ENCODE data around the gene SIK2. TPM values are rescaled to one million over a fixed set of nuclear protein-coding genes. Genes with fewer than 3 reads are reported as not detected.

Gene SIK2
- total RNA-seq, 1 experiment from 2014 or later, result 9.0 TPM

- Histone ChIP-seq H3K36me3 (ENCODE audit: low read depth, low read length) (no peaks in the 10 kb centered on the region; the same call in 1 of the 2 replicates), H3K9ac (ENCODE audit: low read length) (no peak overlapping the region), H3K9me2 (replicated peaks; ENCODE audit: low read length) (no peaks in the 10 kb centered on the region), H3K4me1 (ENCODE audit: insufficient read depth, low read length) (no peaks in the 10 kb centered on the region), H3F3A (ENCODE audit: low read length, unreplicated experiment) (no peaks in the 10 kb centered on the region), H3K27ac (ENCODE audit: low read length) (no peak overlapping the region), H3K9me3 (ENCODE audit: low read length) (no peaks in the 10 kb centered on the region), H4K20me1 (ENCODE audit: low read length) (no peaks in the 10 kb centered on the region), H3K4me3 (ENCODE audit: low read length) (no peak overlapping the region), H2AFZ (ENCODE audit: low read length) (no peak overlapping the region), H3K27me3 (ENCODE audit: low read length) (no peaks in the 10 kb centered on the region), H3K4me2 (ENCODE audit: low read length) (no peak overlapping the region), H3K79me2 (ENCODE audit: low read length) (no peaks in the 10 kb centered on the region)
- POLR2A ChIA-PET (ENCODE audit: unreplicated experiment), result no interaction called here
- ATAC-seq (no peak), DNase-seq (no peak)
- CTCF ChIA-PET, result no interaction called here
- TF ChIP-seq EZH2phosphoT487 (IDR thresholded peaks at IDR 0.05; ENCODE audit: borderline replicate concordance, low read length), result no peak
- no peak for TF ChIP-seq CTCF (conservative IDR thresholded peaks at IDR 0.05; ENCODE audit: low read depth, low read length)
- no peak for TF ChIP-seq EZH2 (IDR thresholded peaks at IDR 0.05; ENCODE audit: low read length, unreplicated experiment)
- intact Hi-C loops (cut with micrococcal nuclease), result no loop called here
- BruUV-seq (replicated peaks), result no TSS peak
These were observed 57.2 kb downstream of the SIK2 start for GRCh38 chr11:111659201-111660115.

- Histone ChIP-seq H3K4me2 (ENCODE audit: low read length) (no peak overlapping the region), H3K4me3 (ENCODE audit: low read length) (no peak overlapping the region), H3K9me3 (ENCODE audit: low read length) (no peaks in the 10 kb centered on the region), H3K9me2 (replicated peaks; ENCODE audit: low read length) (no peaks in the 10 kb centered on the region), H3K27me3 (ENCODE audit: low read length) (no peaks in the 10 kb centered on the region), H3F3A (ENCODE audit: low read length, unreplicated experiment) (no peaks in the 10 kb centered on the region), H4K20me1 (ENCODE audit: low read length) (no peaks in the 10 kb centered on the region), H2AFZ (ENCODE audit: low read length) (no peak overlapping the region), H3K4me1 (ENCODE audit: insufficient read depth, low read length) (no peaks in the 10 kb centered on the region), H3K27ac (ENCODE audit: low read length) (no peak overlapping the region), H3K79me2 (ENCODE audit: low read length) (no peaks in the 10 kb centered on the region), H3K9ac (ENCODE audit: low read length) (no peak overlapping the region), H3K36me3 (ENCODE audit: low read depth, low read length) (no peaks in the 10 kb centered on the region; the same call in 1 of the 2 replicates)
- TF ChIP-seq EZH2 (IDR thresholded peaks at IDR 0.05; ENCODE audit: low read length, unreplicated experiment) (no peak), EZH2phosphoT487 (IDR thresholded peaks at IDR 0.05; ENCODE audit: borderline replicate concordance, low read length) (no peak), CTCF (conservative IDR thresholded peaks at IDR 0.05; ENCODE audit: low read depth, low read length) (no peak)
- ATAC-seq (no peak), DNase-seq (no peak)
- BruUV-seq (replicated peaks), result no TSS peak
- CTCF ChIA-PET, result no interaction called here
- intact Hi-C loops (cut with micrococcal nuclease), result no loop called here
- POLR2A ChIA-PET (ENCODE audit: unreplicated experiment), result no interaction called here
These were observed 58.6 kb downstream of the SIK2 start for GRCh38 chr11:111660822-111661221.

GRCh38 chr11:111663820-111664219 lies 61.6 kb downstream of the SIK2 start:
- H3K9me2 ChIP-seq (replicated peaks; ENCODE audit: low read length), result no peaks in the 10 kb centered on the region
- no peak overlapping the region for H3K4me2 ChIP-seq (ENCODE audit: low read length)
- intact Hi-C loops (cut with micrococcal nuclease), result no loop called here
- H3K27ac ChIP-seq (ENCODE audit: low read length), result no peak overlapping the region
- no peak overlapping the region for H2AFZ ChIP-seq (ENCODE audit: low read length)
- H3K79me2 ChIP-seq (ENCODE audit: low read length), result no peaks in the 10 kb centered on the region
- no peak for DNase-seq
- no peaks in the 10 kb centered on the region for H4K20me1 ChIP-seq (ENCODE audit: low read length)
- H3K27me3 ChIP-seq (ENCODE audit: low read length), result no peaks in the 10 kb centered on the region
- POLR2A ChIA-PET (ENCODE audit: unreplicated experiment), result no interaction called here
- ATAC-seq, result no peak
- H3K4me3 ChIP-seq (ENCODE audit: low read length), result no peak overlapping the region
- BruUV-seq (replicated peaks), result no TSS peak
- CTCF ChIA-PET, result interaction anchor here (0.5 kb wide), 1 partner anchor 125 kb away, joined by 3 read pairs; no protein-coding TSS in a partner anchor
- TF ChIP-seq EZH2phosphoT487 (IDR thresholded peaks at IDR 0.05; ENCODE audit: borderline replicate concordance, low read length), result no peak
- no peaks in the 10 kb centered on the region; the same call in 1 of the 2 replicates for H3K36me3 ChIP-seq (ENCODE audit: low read depth, low read length)
- no peak overlapping the region for H3K9ac ChIP-seq (ENCODE audit: low read length)
- no peaks in the 10 kb centered on the region for H3F3A ChIP-seq (ENCODE audit: low read length, unreplicated experiment)
- H3K9me3 ChIP-seq (ENCODE audit: low read length), result no peaks in the 10 kb centered on the region
- H3K4me1 ChIP-seq (ENCODE audit: insufficient read depth, low read length), result no peaks in the 10 kb centered on the region

Data from PC-3 (cell line).